Mesothelial cell of epicardium (in vitro differentiated cells): Measurements from ENCODE around the gene KIF25. TPM values are rescaled to one million over a fixed set of nuclear protein-coding genes. Genes with fewer than 3 reads are reported as not detected.

ENCODE experiments used
- DNase-seq, 2 experiments: peaks; one replicate each; pipeline ENCODE4 v3.0.0; 2021; ENCODE audit warnings: low spot score in 2 of 2; ENCODE audit not compliant: unreplicated experiment in 2 of 2
- H3K27ac Mint-ChIP-seq: 2 replicates; pipeline ENCODE4 v1.8.0; 2021; ENCODE audit warnings: mixed read lengths
- H3K27me3 Mint-ChIP-seq: 2 replicates; pipeline ENCODE4 v1.8.0; 2021; ENCODE audit warnings: low read depth, mixed read lengths
- H3K36me3 Mint-ChIP-seq: 2 replicates; pipeline ENCODE4 v1.8.0; 2021; ENCODE audit warnings: mixed read lengths
- H3K4me1 Mint-ChIP-seq: 2 replicates; pipeline ENCODE4 v1.8.0; 2021; ENCODE audit warnings: mixed read lengths
- H3K4me3 Mint-ChIP-seq: 2 replicates; pipeline ENCODE4 v1.8.0; 2021; ENCODE audit warnings: mild to moderate bottlenecking, moderate library complexity, mixed read lengths
- H3K9me3 Mint-ChIP-seq: 2 replicates; pipeline ENCODE4 v1.8.0; 2021; ENCODE audit warnings: mixed read lengths
- total RNA-seq: library from RNA; stranded (reverse); gene quantifications from 3 replicates; pipeline ENCODE4 v1.2.1, GENCODE V29; 2021
- TF ChIP-seq, protein P1 (sequence below): fragments of 200-600 bp; sonication (generic); IDR thresholded peaks from one replicate; pipeline ENCODE4 v1.5.0; 2021; ENCODE audit warnings: antibody characterized with exemption; ENCODE audit not compliant: unreplicated experiment

The KIF25 gene
- total RNA-seq, 1 donor from 2014 or later: 1.6 TPM

GRCh38 chr6:167980911-167981580 lies 16.4 kb upstream of the KIF25 start:
- Mint-ChIP-seq H3K4me3 (no peak overlapping the region), H3K9me3 (peaks cover 5% of the 10 kb centered on the region), H3K27me3 (no peaks in the 10 kb centered on the region), H3K4me1 (peaks cover 9% of the 10 kb centered on the region), H3K27ac (no peak overlapping the region), H3K36me3 (no peaks in the 10 kb centered on the region)
- TF ChIP-seq, protein P1, sequence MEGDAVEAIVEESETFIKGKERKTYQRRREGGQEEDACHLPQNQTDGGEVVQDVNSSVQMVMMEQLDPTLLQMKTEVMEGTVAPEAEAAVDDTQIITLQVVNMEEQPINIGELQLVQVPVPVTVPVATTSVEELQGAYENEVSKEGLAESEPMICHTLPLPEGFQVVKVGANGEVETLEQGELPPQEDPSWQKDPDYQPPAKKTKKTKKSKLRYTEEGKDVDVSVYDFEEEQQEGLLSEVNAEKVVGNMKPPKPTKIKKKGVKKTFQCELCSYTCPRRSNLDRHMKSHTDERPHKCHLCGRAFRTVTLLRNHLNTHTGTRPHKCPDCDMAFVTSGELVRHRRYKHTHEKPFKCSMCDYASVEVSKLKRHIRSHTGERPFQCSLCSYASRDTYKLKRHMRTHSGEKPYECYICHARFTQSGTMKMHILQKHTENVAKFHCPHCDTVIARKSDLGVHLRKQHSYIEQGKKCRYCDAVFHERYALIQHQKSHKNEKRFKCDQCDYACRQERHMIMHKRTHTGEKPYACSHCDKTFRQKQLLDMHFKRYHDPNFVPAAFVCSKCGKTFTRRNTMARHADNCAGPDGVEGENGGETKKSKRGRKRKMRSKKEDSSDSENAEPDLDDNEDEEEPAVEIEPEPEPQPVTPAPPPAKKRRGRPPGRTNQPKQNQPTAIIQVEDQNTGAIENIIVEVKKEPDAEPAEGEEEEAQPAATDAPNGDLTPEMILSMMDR: no peak
- DNase-seq: no peak

DNA sequence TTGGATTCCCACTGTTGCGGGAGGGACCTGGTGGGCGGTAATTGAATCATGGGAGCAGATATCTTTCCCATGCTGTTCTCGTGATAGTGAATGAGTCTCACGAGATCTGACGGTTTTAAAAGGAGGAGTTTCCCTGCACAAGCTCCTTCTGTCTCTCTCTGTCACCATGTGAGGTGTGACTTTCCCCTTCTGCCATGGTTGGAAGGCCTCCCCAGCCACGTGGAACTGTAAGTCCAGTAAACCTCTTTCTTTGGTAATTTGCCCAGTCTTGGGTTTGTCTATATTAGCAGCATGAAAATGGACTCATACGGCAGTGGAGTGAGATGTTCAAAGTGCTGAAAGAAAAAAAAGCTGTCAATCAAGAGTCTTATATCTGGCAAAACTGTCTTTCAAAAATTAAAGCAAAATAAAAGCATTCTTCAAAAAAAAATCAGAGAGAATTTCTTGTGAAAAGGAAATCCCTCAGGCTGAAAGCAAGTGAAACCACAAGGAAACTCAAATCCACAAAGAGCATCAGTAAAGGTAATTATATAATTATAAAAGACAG lies 15.5 kb upstream of the KIF25 start:
- TF ChIP-seq, protein P1: no peak
- Mint-ChIP-seq H3K27ac (no peak overlapping the region), H3K36me3 (no peaks in the 10 kb centered on the region), H3K4me1 (peaks cover 9% of the 10 kb centered on the region), H3K9me3 (peaks cover 5% of the 10 kb centered on the region), H3K27me3 (no peaks in the 10 kb centered on the region), H3K4me3 (no peak overlapping the region)
- no peak for DNase-seq

GRCh38 chr6:167984144-167984719 lies 13.2 kb upstream of the KIF25 start:
- TF ChIP-seq, protein P1: no peak
- Mint-ChIP-seq H3K4me1 (peaks cover 9% of the 10 kb centered on the region), H3K36me3 (no peaks in the 10 kb centered on the region), H3K4me3 (no peak overlapping the region), H3K27me3 (no peaks in the 10 kb centered on the region), H3K27ac (no peak overlapping the region), H3K9me3 (peaks cover 5% of the 10 kb centered on the region)
- no peak for DNase-seq

DNA sequence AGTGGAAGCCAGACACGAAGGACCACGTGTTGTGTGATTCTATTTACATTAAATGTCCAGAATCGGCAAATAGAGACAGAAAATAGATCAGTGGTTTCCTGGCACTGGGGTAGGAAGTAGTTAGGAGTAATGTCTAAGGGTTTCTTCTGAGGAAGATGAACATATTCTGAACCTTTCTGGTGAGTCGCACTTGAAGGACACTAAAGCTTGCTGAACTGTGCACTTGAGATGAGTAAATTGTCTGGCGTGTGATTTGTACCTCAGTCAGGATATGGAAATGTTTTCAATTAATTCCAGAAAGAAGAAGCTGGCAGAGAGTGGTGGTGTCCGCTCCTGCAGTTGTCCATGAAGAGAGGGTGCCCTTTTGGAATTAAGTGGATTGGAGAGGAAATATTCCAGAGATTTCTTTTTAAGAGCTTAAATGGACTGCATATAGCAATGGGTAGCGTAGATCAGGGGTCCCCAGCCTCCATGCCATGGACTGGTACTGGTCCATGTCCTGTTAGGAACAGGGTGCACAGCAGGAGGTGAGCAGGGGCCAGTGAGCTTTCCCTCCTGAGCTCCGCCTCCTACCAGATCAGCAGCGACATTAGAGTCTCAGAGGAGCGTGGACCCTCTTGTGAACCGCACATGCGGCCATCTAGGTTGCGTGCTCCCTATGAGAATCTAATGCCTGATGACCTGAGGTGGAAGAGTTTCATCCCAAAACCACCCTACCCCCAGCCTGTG lies 12.4 kb upstream of the KIF25 start:
- H3K4me1 Mint-ChIP-seq: peaks cover 9% of the 10 kb centered on the region
- peaks cover 5% of the 10 kb centered on the region for H3K9me3 Mint-ChIP-seq
- no peak overlapping the region for H3K27ac Mint-ChIP-seq
- no peaks in the 10 kb centered on the region for H3K27me3 Mint-ChIP-seq
- H3K36me3 Mint-ChIP-seq: no peaks in the 10 kb centered on the region
- TF ChIP-seq, protein P1: no peak
- no peak for DNase-seq
- no peak overlapping the region for H3K4me3 Mint-ChIP-seq

- peaks cover 5% of the 10 kb centered on the region for H3K9me3 Mint-ChIP-seq
- no peaks in the 10 kb centered on the region for H3K36me3 Mint-ChIP-seq
- TF ChIP-seq, protein P1: no peak
- no peak overlapping the region for H3K27ac Mint-ChIP-seq
- H3K4me3 Mint-ChIP-seq: no peak overlapping the region
- DNase-seq: no peak
- H3K4me1 Mint-ChIP-seq: peaks cover 5% of the 10 kb centered on the region
- no peaks in the 10 kb centered on the region for H3K27me3 Mint-ChIP-seq
Observed at GRCh38 chr6:167985911-167986595, 11.4 kb upstream of the KIF25 start.
